SK-N-SH treated with all-trans-retinoic acid at 6 μM for 48 hours (cell line): ENCODE results near the gene CTDSP2.

Experiments used
- ATAC-seq: fragments of 200-7000 bp; cut with Tn5 transposase; 3 replicates; pipeline ENCODE4 v1.9.1; 2020; ENCODE audit warnings: mild to moderate bottlenecking, moderate library complexity
- ARNTL ChIP-seq: fragments of 450-650 bp; formaldehyde crosslinking; IDR thresholded peaks from 2 replicates; pipeline ENCODE4 v1.5.0; 2020; ENCODE audit warnings: low read depth, mild to moderate bottlenecking, moderate library complexity, borderline replicate concordance
- BACH2 ChIP-seq: fragments of 250-450 bp; sonication (Bioruptor Pico); IDR thresholded peaks from 2 replicates; pipeline ENCODE4 v1.9.0; 2021; ENCODE audit warnings: mild to moderate bottlenecking, borderline replicate concordance
- CREB5 ChIP-seq: fragments of 250-450 bp; sonication (Bioruptor Pico); IDR thresholded peaks from 2 replicates; pipeline ENCODE4 v1.5.1; 2020; ENCODE audit warnings: low read depth, mild to moderate bottlenecking, moderate library complexity
- CSDC2 ChIP-seq: fragments of 250-450 bp; sonication (Bioruptor Pico); IDR thresholded peaks from 2 replicates; pipeline ENCODE4 v1.5.0; 2020; ENCODE audit warnings: mild to moderate bottlenecking, moderate library complexity
- CSRNP3 ChIP-seq: fragments of 250-450 bp; sonication (Bioruptor Pico); IDR thresholded peaks from 2 replicates; pipeline ENCODE4 v1.5.1; 2021; ENCODE audit warnings: mild to moderate bottlenecking, moderate library complexity
- GLIS3 ChIP-seq: fragments of 250-450 bp; sonication (Bioruptor Pico); IDR thresholded peaks from 2 replicates; pipeline ENCODE4 v1.5.0; 2020; ENCODE audit warnings: mild to moderate bottlenecking, moderate library complexity
- ISL1 ChIP-seq: fragments of 250-450 bp; sonication (Bioruptor Pico); IDR thresholded peaks from 2 replicates; pipeline ENCODE4 v2.1.2; 2022; ENCODE audit warnings: mild to moderate bottlenecking, moderate library complexity
- OSR1 ChIP-seq: fragments of 250-450 bp; sonication (Bioruptor Pico); IDR thresholded peaks from 2 replicates; pipeline ENCODE4 v1.8.0; 2022; ENCODE audit warnings: moderate library complexity, mild to moderate bottlenecking, inconsistent platforms
- POU6F1 ChIP-seq: fragments of 250-450 bp; sonication (Bioruptor Pico); IDR thresholded peaks from 2 replicates; pipeline ENCODE4 v1.8.0; 2021; ENCODE audit warnings: low read depth, mild to moderate bottlenecking, moderate library complexity, borderline replicate concordance
- RARB ChIP-seq: fragments of 250-450 bp; sonication (Bioruptor Pico); IDR thresholded peaks from 2 replicates; pipeline ENCODE4 v1.8.0; 2021; ENCODE audit warnings: mild to moderate bottlenecking, moderate library complexity
- SNAI2 ChIP-seq: fragments of 250-450 bp; sonication (Bioruptor Pico); IDR thresholded peaks from 2 replicates; pipeline ENCODE4 v1.5.0; 2020; ENCODE audit warnings: mild to moderate bottlenecking, moderate library complexity
- TCF4 ChIP-seq: fragments of 250-450 bp; sonication (Bioruptor Pico); IDR thresholded peaks from 2 replicates; pipeline ENCODE4 v1.8.0; 2021; ENCODE audit warnings: mild to moderate bottlenecking, moderate library complexity, borderline replicate concordance
- TSHZ2 ChIP-seq: fragments of 250-450 bp; sonication (Bioruptor Pico); IDR thresholded peaks from 2 replicates; pipeline ENCODE4 v1.5.0; 2020; ENCODE audit warnings: mild to moderate bottlenecking, moderate library complexity
- ZC3H10 ChIP-seq: fragments of 250-450 bp; sonication (Bioruptor Pico); IDR thresholded peaks from 2 replicates; pipeline ENCODE4 v1.5.1; 2021; ENCODE audit warnings: mild to moderate bottlenecking, moderate library complexity
- ZFP3 ChIP-seq: fragments of 250-450 bp; sonication (Bioruptor Pico); IDR thresholded peaks from 2 replicates; pipeline ENCODE4 v1.5.0; 2020; ENCODE audit warnings: mild to moderate bottlenecking, moderate library complexity
- ZFP30 ChIP-seq: fragments of 450-650 bp; formaldehyde crosslinking; IDR thresholded peaks from 2 replicates; pipeline ENCODE4 v1.5.0; 2022; ENCODE audit warnings: mild to moderate bottlenecking, moderate library complexity
- ZNF565 ChIP-seq: fragments of 450-650 bp; formaldehyde crosslinking; conservative IDR thresholded peaks from 2 replicates; pipeline ENCODE4 v1.5.0; 2020; ENCODE audit warnings: low read depth, mild to moderate bottlenecking, moderate library complexity
- ZNF70 ChIP-seq: fragments of 450-650 bp; formaldehyde crosslinking; IDR thresholded peaks from 2 replicates; pipeline ENCODE4 v1.5.0; 2020; ENCODE audit warnings: mild to moderate bottlenecking, moderate library complexity
- ZNF8 ChIP-seq: fragments of 450-650 bp; formaldehyde crosslinking; IDR thresholded peaks from 2 replicates; pipeline ENCODE4 v1.5.0; 2020; ENCODE audit warnings: mild to moderate bottlenecking, moderate library complexity

The CTDSP2 gene

GRCh38 chr12:57886542-57886941 is 40.0 kb upstream of the CTDSP2 start:
- no peak for ATAC-seq

GRCh38 chr12:57885207-57885606 is 38.7 kb upstream of the CTDSP2 start:
- no peak for ATAC-seq
- TF ChIP-seq CREB5 (CRISPR knock-in tag): no peak
- TF ChIP-seq TCF4 (CRISPR knock-in tag): no peak
- no peak for TF ChIP-seq BACH2 (CRISPR knock-in tag)
- TF ChIP-seq RARB: no peak
- no peak for TF ChIP-seq GLIS3
- no peak for TF ChIP-seq ZFP30 (CRISPR knock-in tag)
- TF ChIP-seq ZC3H10 (CRISPR knock-in tag): no peak
- no peak for TF ChIP-seq ZNF565 (CRISPR knock-in tag)
- TF ChIP-seq ZNF8 (CRISPR knock-in tag): no peak
- TF ChIP-seq POU6F1 (CRISPR knock-in tag): no peak
- no peak for TF ChIP-seq ISL1 (CRISPR knock-in tag)
- TF ChIP-seq CSDC2 (CRISPR knock-in tag): no peak
- no peak for TF ChIP-seq CSRNP3
- TF ChIP-seq ZFP3 (CRISPR knock-in tag): no peak
- no peak for TF ChIP-seq ZNF70
- no peak for TF ChIP-seq OSR1 (CRISPR knock-in tag)
- TF ChIP-seq ARNTL (CRISPR knock-in tag): no peak

More at GRCh38 chr12:57886542-57886941, 40.0 kb upstream of the CTDSP2 start:
- TF ChIP-seq TCF4 (CRISPR knock-in tag) (no peak), ZNF70 (no peak), ZNF565 (CRISPR knock-in tag) (no peak), SNAI2 (CRISPR knock-in tag) (no peak), ZC3H10 (CRISPR knock-in tag) (no peak), CSRNP3 (no peak), TSHZ2 (CRISPR knock-in tag) (no peak), GLIS3 (no peak), POU6F1 (CRISPR knock-in tag) (no peak), CSDC2 (CRISPR knock-in tag) (no peak), OSR1 (CRISPR knock-in tag) (no peak), ZNF8 (CRISPR knock-in tag) (no peak), RARB (no peak), ARNTL (CRISPR knock-in tag) (no peak)
